Measurements from ENCODE around the gene S100B.
"Not testable (repeated sequence)": the region's sequence is repeated elsewhere in the genome, so short reads cannot be mapped to it uniquely, and the experiment has no call there.

S100B gene

DNA sequence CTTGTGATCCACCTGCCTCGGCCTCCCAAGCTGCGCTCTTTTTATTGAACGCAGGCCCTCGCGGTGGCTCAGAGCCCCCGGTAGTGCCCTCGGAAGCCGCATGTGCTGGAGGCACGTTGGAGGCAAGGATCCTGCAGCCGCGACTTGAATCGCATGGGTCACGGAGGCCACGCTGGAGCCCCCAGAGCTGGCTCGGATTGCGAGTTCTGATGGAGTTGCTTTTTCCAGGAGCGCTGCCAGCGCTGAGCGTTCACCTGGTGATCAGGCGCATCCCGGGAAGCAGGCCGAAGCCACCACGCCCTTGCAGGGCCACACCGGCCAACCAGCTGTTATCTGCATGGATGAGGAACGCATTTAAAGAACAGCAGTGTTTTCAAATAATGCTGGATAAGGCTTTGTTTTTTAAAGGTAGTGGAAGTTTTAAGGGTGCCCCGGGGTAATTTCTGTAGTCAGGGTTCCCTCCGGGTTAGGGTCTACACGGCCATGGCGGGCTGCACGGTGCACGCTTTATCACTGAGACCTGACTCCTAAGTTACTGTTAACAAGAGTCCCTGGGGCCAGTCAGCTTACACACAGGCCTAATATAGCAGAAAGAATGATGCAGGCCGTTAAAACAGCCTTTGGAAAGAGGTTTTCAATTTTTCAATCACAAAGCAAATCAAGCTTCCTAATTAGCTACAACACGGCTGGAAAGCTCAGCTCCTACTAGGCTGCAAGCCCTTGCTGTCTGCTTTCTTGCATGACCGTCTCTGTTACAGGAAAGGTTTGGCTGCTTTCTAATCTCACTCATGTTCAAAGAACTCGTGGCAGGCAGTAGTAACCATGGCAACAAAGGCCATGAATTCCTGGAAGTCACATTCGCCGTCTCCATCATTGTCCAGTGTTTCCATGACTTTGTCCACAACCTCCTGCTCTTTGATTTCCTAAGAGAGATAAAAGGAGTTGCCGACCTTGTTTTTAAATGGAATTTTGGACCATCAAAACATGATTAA lies 6.0 kb downstream of the S100B start:
- DNase-seq = no peak

DNA sequence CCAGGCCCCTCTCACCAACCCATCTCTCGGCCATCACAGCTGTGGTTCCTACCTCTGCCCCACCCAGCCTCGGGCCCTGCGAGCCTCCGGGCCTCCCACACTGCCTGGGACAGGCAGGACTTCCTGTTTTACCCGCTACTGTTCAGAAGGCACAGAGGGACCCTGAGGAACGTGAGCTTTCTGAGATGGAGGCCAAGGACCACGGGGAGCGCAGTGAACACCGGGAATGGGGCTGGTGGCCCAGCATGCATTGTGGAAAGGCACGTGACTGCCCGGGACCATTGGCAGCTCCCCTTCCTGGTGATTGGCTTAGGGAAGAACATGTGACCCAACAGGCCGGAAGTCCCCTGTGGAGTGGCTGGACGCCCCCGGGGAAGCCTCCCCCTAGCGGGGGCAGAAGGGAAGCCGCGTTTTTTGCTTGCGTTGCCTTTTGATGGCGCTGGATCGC lies 7.0 kb downstream of the S100B start:
- DNase-seq = no peak

DNA sequence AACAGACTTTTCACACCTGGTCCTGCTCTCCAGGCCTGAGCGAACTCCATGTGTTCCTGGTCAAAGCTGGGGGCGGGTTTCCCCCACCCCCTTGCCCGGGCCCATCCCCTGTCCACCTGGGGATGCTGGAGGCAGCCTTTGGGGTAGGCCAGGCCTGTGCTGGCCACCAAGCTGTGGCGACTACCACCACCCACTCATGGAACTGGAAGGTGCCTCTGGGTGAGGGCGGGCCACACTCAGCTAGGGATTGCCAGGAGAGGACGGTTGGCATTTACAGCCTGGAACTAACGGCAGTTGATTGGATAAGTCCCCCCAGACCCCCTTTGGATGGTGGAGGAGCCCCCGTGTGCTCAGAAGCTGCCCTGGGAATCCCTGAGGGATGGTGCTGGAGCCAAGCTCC lies 7.9 kb downstream of the S100B start:
- DNase-seq = no peak

DNA sequence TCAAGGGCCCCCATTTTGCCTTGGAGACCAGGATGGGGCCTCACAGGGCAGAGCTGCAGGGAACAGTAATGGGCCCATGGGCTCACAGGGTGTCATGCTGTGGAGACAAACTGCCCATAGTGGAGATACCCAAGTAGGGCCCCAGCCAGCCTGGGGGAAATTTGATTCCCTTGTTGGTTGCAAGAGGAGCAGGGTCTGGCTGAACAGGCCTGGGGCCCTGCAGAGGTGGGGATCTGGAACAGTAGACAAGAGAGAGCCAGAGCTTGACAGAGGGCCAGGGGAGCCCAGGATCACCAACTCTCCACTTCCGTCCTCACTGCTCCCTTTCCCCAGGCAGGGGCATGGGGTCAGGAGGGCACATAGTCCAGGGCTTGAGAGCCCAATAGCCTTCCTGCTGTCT lies 8.7 kb downstream of the S100B start:
- no peak for DNase-seq

DNA sequence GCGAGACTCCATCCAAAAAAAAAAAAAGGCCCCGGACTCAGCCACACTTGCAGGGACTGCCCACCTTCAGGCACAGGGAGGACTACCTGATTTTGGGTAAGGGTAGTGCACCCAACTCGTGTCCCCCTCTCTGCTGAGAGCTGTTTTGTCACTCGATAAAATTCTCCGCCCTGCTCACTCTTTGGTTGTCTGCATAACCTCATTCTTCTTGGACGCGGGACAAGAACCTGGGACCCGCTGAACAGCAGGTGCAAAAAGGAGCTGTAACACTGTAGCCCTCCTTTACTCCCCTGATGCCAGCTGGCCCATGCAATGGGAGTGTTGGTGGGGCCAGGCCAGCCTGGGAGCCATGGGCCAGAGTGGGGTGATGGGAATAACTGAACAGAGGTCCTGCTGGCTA lies 10.6 kb downstream of the S100B start:
- DNase-seq = no peak

DNA sequence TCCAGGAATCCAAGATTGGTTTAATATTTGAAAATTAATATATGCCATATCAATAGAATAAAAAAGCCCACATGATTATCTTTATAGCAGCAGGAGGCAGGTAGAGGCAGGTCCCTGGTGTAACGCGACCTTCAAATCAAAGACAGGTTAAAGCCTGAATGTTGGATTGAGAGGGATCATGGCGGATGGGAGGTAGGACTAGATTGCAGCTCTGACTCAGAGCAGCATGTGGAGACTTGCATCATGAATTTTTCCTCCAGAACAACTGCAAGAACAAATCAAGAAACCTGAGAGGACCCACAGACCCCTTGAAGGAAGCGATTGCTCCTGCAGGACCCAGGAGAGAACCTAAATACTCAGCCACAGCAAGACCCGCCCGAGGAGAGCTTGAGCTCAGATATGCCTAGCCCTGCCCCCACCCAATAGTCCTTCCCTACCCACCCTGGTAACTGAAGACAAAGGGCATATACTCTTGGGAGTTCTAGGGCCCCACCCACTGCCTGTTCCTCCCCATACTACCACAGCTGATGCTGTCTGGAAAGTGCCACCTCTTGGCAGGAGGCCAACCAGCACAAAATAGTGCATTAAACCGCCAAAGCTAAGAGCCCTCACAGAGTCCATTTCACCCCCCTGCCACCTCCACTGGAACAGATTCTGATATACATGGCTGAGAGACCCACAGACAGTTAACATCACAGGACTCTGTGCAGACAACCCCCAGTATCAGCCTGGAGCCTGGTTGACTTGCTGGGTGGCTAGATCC lies 19.5 kb downstream of the S100B start:
- DNase-seq = peak; percentile 14

DNA sequence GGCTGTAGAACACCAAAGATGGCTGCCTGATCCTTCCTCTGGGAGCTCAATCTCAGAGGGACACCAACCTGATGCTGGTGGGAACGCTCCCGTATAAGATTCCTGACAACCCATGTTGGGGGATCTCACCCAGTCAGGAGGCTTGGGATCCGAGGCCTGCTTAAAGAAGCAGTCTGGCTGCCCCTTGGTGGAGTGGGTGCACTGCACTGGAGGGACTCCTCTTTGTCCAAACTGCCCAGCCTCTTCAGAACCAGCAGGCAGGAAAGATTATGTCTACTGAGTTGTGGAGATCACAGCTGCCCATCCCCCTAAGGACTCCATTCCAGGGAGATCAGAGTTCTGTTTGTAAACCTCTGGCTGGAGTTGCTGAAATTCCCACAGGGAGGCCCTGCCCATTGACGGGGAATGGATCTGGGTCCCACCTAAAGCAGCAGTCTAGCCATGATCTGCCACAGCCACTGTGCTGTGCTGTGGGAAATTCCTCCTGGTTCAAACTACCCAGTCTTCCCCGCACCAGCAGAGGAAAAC lies 23.0 kb downstream of the S100B start:
- no peak for DNase-seq

DNA sequence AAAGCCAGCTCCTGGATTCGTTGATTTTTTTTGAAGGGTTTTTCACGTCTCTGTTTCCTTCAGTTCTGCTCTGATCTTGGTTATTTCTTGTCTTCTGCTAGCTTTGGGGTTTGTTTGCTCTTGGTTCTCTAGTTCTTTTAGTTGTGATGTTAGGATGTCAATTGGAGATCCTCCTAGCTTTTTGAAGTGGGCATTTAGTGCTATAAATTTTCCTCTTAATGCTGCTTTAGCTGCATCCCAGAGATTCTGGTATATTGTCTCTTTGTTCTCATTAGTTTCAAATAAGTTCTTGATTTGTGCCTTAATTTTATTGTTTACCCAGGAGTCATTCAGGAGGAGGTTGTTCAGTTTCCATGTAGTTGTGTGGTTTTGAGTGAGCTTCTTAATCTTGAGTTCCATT lies 25.5 kb downstream of the S100B start:
- DNase-seq = not testable (repeated sequence)

DNA sequence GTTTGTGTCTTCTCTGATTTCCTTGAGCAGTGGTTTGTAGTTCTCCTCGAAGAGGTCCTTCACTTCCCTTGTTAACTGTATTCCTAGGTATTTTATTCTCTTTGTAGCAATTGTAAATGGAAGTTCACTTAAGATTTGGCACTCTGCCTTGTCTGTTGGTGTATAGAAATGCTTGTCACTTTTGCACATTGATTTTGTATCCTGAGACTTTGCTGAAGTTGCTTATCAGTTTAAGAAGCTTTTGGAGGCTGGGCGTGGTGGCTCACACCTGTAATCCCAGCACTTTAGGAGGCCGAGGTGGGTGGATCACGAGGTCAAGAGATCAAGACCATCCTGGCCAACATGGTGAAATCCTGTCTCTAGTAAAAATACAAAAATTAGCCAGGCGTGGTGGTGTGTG lies 27.1 kb downstream of the S100B start:
- DNase-seq = not testable (repeated sequence)

DNA sequence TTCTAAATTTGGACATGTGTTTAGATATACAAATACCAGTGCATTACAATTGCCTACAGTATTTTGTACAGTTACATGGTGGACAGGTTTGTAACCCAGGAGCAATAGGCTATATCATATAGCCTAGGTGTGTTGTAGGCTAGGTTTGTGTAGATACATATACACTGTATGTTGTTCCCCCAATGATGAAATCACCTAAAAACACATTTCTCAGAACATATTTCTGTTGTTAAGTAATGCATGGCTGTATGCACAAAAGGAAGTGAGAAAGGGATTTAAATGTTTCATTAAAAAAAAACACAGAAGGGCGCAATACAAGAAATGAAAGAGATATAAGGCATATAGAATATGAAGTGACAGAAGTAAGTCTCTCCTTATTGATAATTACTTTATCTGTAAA lies 32.0 kb downstream of the S100B start:
- DNase-seq = no peak

DNA sequence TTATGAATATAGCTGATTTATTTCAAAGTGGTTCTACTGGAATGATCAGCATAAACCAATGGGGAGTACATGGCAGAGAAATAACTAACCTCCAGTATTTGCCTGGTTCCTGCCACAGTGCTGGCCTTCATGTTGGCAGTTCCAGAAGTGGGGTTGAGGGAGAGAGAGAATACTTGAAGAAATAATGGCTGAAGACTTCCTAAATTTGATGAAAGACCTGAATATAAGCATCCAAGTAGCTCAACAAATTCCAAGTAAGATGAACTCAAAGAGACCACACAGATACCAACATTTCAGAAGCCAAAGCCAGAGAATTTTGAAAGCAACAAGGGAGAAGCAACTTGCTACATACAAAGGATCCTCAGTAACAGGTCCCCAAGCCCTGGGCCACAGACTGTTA lies 34.3 kb downstream of the S100B start:
- DNase-seq = no peak

DNA sequence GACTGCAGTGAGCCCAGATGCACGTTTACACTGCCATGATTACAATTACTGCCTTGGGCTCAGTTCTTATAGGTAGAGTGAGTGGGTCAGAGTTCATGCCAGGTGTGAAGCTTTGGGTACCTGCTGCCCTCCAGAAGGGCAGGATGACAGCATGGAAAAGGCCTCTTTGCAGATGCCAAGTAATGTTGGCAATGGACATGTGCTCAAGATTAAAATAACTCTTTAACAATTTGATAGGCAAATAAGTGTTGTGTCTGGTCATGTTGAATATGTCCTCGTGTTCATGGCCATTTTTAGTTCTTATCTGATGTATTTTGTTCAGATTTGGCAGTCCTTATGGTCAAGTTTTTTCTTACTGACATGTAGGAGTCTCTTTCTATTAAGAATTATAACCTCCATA lies 34.8 kb downstream of the S100B start:
- DNase-seq = no peak

DNA sequence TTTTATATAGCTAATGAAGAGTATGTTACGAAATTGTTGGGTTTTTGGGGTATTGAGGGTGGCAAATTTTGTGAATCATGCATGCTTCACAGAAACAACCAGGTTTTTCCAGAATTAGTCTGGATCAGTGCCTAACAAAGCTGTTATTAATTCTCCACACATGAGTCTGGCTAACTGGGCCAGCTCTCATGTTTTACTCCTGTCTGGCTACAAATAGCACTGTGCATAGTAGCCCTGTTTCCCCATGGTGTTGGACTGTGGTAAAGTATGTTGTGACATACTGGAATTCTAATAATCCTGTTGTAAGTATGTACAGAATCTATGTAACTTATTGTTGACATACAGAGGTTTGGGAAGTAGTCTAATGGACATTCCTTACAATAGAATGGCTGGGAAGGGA lies 35.8 kb downstream of the S100B start:
- no peak for DNase-seq

DNA sequence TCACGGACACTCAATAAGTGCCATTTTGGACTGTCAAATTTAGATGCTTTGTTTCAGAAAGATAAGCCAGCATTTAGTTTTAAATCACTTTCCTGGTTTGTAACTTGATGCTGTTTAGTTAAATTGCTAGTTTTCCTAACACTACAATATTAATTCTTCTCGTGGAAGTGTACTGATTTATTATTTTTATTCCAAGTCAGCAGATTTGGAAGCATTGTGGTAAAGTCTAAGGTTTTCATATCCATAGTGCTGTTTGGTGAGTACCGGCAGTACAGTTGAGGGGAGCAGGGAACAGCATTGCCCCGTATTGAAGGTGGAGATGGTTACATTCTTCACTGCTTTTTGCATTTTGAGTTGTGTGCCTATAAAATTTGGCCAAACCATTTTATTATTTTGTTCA lies 36.3 kb downstream of the S100B start:
- DNase-seq = no peak

DNA sequence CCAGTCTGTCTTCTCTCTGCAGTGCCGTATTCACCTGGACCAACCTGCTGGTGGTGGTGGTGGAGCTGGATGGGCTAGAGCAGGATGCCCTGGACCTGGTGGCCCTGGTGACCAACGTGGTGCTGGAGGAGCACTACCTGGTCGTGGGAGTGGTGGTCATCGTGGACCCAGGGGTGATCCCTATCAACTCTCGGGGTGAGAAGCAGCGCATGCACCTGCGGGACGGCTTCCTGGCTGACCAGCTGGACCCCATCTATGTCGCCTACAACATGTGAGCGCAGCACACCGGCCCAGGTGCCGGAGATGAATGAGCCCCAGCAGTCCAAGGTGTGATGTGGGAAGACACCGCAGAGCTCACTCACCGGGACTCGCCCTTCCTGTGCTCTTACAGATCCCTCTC lies 37.5 kb downstream of the S100B start:
- DNase-seq = no peak

DNA sequence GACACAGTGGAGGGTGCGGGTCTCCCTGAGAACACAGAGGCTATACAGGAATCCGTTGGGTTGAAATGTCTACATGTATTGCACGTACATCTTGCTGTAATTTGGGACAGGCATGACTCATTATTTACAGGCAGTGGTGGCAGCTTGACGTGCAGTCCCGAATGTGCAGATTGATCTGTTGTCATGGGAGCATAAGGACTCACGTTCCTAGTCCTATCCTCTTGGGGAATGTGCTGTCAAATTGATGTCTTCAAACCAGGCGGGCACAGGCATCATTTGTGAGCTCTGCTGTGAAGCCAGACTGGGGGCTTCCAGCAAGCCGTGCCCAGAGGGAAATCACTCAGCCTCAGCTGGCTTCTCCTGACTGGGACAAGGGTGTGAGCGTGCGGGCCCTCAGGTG lies 40.5 kb downstream of the S100B start:
- no peak for DNase-seq

DNA sequence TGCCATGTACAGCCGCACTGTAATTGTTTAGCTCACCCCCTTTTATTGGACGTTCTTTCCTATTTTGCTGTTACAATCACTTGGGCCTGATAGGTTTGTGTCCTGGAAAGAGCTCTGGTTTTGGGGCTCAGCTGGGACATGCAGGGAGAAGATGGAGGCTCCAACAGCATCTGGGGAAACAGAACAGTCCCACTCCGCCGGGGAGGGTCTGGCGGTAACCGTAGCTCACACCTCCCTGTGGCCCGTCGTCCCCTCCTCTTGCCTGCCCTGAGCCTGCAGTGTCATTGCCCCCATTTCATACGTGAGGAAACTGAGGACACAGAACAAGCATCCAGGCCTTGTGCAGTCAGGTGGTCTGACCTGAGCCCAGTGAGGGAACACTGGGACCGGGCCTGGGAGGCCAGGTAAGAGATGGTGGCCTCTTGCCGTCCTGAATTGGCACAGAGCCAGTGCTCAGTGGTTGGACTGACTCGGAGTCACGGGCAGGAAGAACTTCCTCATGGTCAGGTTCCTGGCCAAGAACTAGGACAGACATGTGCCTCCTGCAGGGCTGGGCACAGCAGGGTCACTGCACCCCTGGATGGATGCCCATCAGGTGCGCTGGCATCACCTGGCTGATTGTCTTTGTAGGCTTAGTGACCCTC lies 41.8 kb downstream of the S100B start:
- DNase-seq = no peak

DNA sequence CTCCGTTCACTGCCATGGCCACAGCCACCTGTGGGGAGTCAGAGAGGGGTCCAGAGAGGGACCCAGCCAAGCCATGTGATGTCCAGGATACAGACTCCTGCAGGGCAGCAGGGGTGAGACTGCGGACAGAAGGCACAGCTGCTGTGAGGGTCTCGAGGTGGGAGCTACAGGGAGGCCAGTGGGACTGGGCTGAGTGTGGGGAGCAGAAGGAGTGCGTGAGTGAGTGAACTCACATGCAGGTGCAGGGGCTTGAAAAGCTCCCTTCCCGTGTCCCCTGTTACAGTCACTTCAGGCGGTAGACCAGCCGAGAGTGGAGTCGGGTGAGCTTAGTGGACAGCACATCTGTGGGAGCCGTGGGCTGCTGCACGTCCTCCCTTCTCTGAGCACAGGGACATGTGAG lies 42.4 kb downstream of the S100B start:
- DNase-seq = no peak

DNA sequence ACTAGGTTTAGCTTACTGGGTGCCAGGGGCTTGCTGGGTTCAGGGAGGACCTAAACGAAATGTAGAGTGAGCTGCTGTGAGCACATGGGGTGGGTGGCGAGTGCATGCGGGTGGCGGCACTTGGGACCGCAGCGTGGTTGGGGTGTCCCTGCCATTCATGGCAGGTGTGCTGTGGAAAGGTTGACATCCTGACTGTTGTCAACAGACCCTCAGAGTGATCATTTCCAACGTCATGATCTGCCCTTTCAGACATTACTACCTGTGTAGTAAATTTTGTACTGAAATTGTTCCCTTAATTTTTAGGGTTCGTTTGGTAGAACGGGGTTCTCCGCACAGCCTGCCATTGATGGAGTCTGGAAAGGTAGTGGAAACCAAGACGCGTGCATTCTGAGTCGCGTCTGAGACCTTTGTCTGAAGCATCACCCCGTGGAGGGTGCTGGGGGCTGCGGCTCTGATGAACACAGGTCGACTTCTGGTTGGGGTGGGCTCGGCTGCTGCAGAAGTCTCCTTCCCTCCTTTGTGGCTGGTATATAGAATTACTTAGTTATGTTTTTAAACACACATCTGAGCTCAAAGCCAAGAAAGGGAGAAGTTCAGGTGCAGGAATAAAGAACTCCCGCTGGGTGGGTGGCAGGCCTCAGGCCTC lies 43.3 kb downstream of the S100B start:
- DNase-seq = no peak

DNA sequence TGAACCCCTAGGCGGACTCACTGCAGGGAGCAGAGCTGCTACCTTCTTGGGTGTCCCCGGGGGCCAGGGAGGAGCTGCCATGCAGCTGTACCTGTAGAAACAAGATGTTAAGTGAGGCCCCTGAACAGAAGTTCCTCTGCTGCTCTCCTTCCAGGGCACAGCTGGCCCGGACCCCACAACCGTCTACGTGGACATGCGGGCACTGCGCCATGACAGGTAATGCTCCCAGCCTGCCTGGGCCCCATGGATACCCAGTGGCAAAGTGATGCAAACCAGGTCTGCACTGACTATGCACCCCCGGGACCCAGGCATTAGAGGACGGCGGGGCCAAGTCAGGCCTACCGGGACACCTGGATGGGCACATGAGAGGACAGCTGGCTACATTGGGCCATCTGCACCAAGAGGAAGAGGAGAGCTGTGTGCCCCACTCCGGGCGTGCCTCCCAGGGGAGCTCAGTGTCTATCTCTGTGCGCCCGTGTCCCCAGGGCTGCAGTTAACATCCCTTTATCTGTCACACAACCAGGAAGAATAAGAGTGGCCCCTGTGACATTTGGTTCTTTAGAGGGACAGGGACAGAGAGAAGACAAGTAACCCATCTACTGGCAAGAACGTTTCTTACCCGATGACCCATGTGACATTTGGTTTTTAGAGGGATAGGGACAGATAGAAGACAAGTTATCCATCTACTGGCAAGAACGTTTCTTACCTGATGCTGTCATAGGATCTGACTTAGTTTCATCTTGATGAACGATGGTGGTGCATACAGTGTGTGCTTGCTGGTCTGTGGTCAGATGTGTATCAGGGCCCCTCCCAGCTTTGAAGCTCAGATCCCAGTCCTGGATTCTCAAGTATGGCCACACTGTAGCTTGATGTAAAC lies 44.1 kb downstream of the S100B start:
- no peak for DNase-seq

DNA sequence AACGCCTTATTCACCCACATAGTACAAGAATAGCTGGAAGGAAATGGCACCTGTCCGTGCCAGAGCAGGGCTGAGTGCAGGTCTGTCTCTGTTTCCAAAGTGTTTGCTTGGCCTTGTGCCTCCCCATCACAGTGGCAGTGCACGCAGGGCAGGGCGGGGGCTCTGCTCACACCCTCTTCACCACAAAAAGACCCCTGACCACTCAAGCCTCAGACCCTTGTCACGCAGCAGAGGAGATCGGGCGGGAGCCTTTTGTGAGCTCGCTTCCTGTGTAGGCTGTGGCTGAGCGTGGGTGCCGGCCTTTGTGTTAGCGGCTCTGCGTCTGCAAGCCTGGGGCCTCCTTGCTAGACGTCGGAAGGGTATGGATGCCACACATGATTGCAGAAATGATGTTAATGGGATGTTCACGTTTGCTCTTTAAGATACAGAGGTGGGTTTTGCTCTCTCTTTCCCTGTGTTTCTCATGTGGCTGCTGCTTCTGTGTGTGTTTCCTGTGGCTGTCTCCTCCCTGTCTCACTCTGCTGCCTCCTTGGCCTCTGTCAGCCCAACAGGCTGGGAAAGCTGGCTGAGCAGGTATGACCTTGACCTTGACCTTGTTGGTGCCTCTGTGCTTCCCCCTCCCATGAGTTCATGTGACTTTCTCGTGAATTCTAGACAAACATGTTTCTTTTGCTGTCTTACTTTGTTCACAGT lies 45.4 kb downstream of the S100B start:
- DNase-seq = no peak
